PC-9 (cell line): ENCODE measurements around the gene ZSCAN12. TPM values are rescaled to one million over a fixed set of nuclear protein-coding genes. Genes with fewer than 3 reads are reported as not detected.

Experiments used
- BruUV-seq: library from RNA; stranded (reverse); fragments of 400-500 nt; replicated peaks from 2 replicates; lab custom pipeline; 2021; lab: Mats Ljungman, UMichigan
- CTCF ChIA-PET: fragments of 300-600 bp; sonication (Branson Sonifier 250); formaldehyde crosslinking; loops from one replicate; lab custom pipeline; 2022; ENCODE audit warnings: antibody characterized with exemption; lab: Charles Lee
- POLR2A ChIA-PET: fragments of 300-600 bp; sonication (Branson Sonifier 250); formaldehyde crosslinking; loops from one replicate; lab custom pipeline; 2022; ENCODE audit warnings: antibody characterized with exemption; ENCODE audit not compliant: unreplicated experiment; lab: Charles Lee
- DNase-seq, 2 experiments: peaks; one replicate each; pipeline versions ENCODE4 v3.0.0 to v3.0.0-alpha.2; 2015 to 2022; ENCODE audit warnings: mixed read lengths in 1 of 2
- H2AFZ ChIP-seq: fragments of 200-600 bp; sonication (generic); 2 replicates; pipeline ENCODE4 v1.8.1; 2017; ENCODE audit warnings: antibody characterized with exemption
- H3F3A ChIP-seq: fragments of 200-600 bp; sonication (generic); 2 replicates; pipeline ENCODE4 v1.8.1; 2017; ENCODE audit warnings: antibody characterized with exemption, mild to moderate bottlenecking, low read depth; ENCODE audit not compliant: insufficient read depth
- H3K27ac ChIP-seq: fragments of 200-600 bp; sonication (generic); 2 replicates; pipeline ENCODE4 v1.6.1; 2016; ENCODE audit warnings: mixed run types
- H3K27me3 ChIP-seq: fragments of 200-600 bp; sonication (generic); 2 replicates; pipeline ENCODE4 v1.6.1; 2016; ENCODE audit warnings: low read depth, mixed run types; ENCODE audit not compliant: insufficient read depth
- H3K36me3 ChIP-seq: fragments of 200-600 bp; sonication (generic); 2 replicates; pipeline ENCODE4 v1.6.1; 2016; ENCODE audit warnings: low read depth, mixed run types
- H3K4me1 ChIP-seq: fragments of 200-600 bp; sonication (generic); replicated peaks from 2 replicates; pipeline ENCODE4 v1.6.1; 2016; ENCODE audit warnings: mixed run types; ENCODE audit not compliant: insufficient read depth
- H3K4me2 ChIP-seq: fragments of 200-600 bp; sonication (generic); 2 replicates; pipeline ENCODE4 v1.6.1; 2017; ENCODE audit warnings: mixed run types
- H3K4me3 ChIP-seq: fragments of 200-600 bp; sonication (generic); 2 replicates; pipeline ENCODE4 v1.6.1; 2016; ENCODE audit warnings: mixed run types
- H3K79me2 ChIP-seq: fragments of 200-600 bp; sonication (generic); 2 replicates; pipeline ENCODE4 v1.6.1; 2017; ENCODE audit warnings: low read depth, mixed run types
- H3K9me2 ChIP-seq: fragments of 200-600 bp; sonication (generic); 2 replicates; pipeline ENCODE4 v1.8.1; 2017; ENCODE audit warnings: mild to moderate bottlenecking; ENCODE audit not compliant: insufficient read depth
- H3K9me3 ChIP-seq: fragments of 200-600 bp; sonication (generic); 2 replicates; pipeline ENCODE4 v1.8.1; 2016; ENCODE audit warnings: low read depth; ENCODE audit not compliant: insufficient read depth
- H4K20me1 ChIP-seq: fragments of 200-600 bp; sonication (generic); 2 replicates; pipeline ENCODE4 v1.8.1; 2017; ENCODE audit not compliant: insufficient read depth
- CTCF ChIP-seq: fragments of 200-600 bp; sonication (generic); conservative IDR thresholded peaks from 2 replicates; pipeline ENCODE4 v1.6.1; 2017; ENCODE audit warnings: mixed run types, antibody characterized with exemption, mild to moderate bottlenecking, moderate library complexity
- EZH2 ChIP-seq: fragments of 200-600 bp; sonication (generic); IDR thresholded peaks from 2 replicates; pipeline ENCODE4 v1.8.0; 2017; ENCODE audit warnings: antibody characterized with exemption, low read depth
- intact Hi-C: fragments of 100-400 bp; cut with micrococcal nuclease; formaldehyde crosslinking; loops from one replicate; pipeline ENCODE4 v1.10.0; 2022; ENCODE audit not compliant: unreplicated experiment
- total RNA-seq: library from RNA; stranded (reverse); gene quantifications from 2 replicates; pipeline ENCODE4 v1.2.3, GENCODE V29; 2021

ZSCAN12 gene
- total RNA-seq, 1 experiment from 2014 or later, result 11.2 TPM

- no peak overlapping the region for H3K27ac ChIP-seq
- H3K4me2 ChIP-seq, result no peak overlapping the region
- no peaks in the 10 kb centered on the region for H3K9me3 ChIP-seq
- TF ChIP-seq EZH2 (no peak), CTCF (no peak)
- CTCF ChIA-PET, result no interaction called here
- H3K9me2 ChIP-seq, result no peaks in the 10 kb centered on the region
- no peaks in the 10 kb centered on the region for H4K20me1 ChIP-seq
- POLR2A ChIA-PET, result interaction anchor here (0.6 to 0.7 kb wide), 2 partner anchors 175 to 773 kb away, joined by 5 to 6 read pairs; no protein-coding TSS in a partner anchor
- no peak overlapping the region for H3K4me3 ChIP-seq
- H3K79me2 ChIP-seq, result no peaks in the 10 kb centered on the region
- no peaks in the 10 kb centered on the region for H3K27me3 ChIP-seq
- intact Hi-C loops, result no loop called here
- H2AFZ ChIP-seq, result no peak overlapping the region
- BruUV-seq, result no TSS peak
- H3F3A ChIP-seq, result 0 out of 2 replicates have a peak, but pooled peaks cover 5% of the 10 kb centered on the region
- no peak for DNase-seq
- no peaks in the 10 kb centered on the region for H3K36me3 ChIP-seq
- H3K4me1 ChIP-seq, result peaks cover 7% of the 10 kb centered on the region; the same call in 1 of the 2 replicates
Observed at GRCh38 chr6:28334286-28335039, 65.1 kb downstream of the ZSCAN12 start.

- ChIA-PET POLR2A (no interaction called here), CTCF (no interaction called here)
- DNase-seq, result no peak
- BruUV-seq, result no TSS peak
- Histone ChIP-seq H3K27me3 (no peaks in the 10 kb centered on the region), H4K20me1 (no peaks in the 10 kb centered on the region), H3K36me3 (no peaks in the 10 kb centered on the region), H3K4me2 (no peak overlapping the region), H3K4me3 (no peak overlapping the region), H3F3A (0 out of 2 replicates have a peak, but pooled peaks cover 5% of the 10 kb centered on the region), H3K9me2 (no peaks in the 10 kb centered on the region), H3K4me1 (peaks cover 7% of the 10 kb centered on the region; the same call in 1 of the 2 replicates), H3K9me3 (no peaks in the 10 kb centered on the region), H3K27ac (no peak overlapping the region), H2AFZ (no peak overlapping the region), H3K79me2 (no peaks in the 10 kb centered on the region)
- intact Hi-C loops, result no loop called here
- TF ChIP-seq CTCF (no peak), EZH2 (no peak)
Observed at GRCh38 chr6:28333599-28334018, 65.9 kb downstream of the ZSCAN12 start.

- BruUV-seq, result no TSS peak
- ChIA-PET CTCF (no interaction called here), POLR2A (no interaction called here)
- Histone ChIP-seq H3K79me2 (no peaks in the 10 kb centered on the region), H3K4me3 (no peak overlapping the region), H3K27ac (no peak overlapping the region), H3K4me1 (peaks cover 7% of the 10 kb centered on the region; the same call in 1 of the 2 replicates), H3K27me3 (no peaks in the 10 kb centered on the region), H3K9me2 (no peaks in the 10 kb centered on the region), H3K36me3 (no peaks in the 10 kb centered on the region), H3F3A (0 out of 2 replicates have a peak, but pooled peaks cover 5% of the 10 kb centered on the region), H2AFZ (no peak overlapping the region), H3K9me3 (no peaks in the 10 kb centered on the region), H3K4me2 (no peak overlapping the region), H4K20me1 (no peaks in the 10 kb centered on the region)
- no peak for TF ChIP-seq EZH2
- no peak for TF ChIP-seq CTCF
- DNase-seq, result no peak
- intact Hi-C loops, result no loop called here
Observed at GRCh38 chr6:28333047-28333446, 66.5 kb downstream of the ZSCAN12 start.
